ENCODE results near the gene RIMKLA.

Gene RIMKLA

GRCh38 chr1:42380586-42381279 is at the start of gene RIMKLA:
TSS of gene RIMKLA (plus strand) at chr1:42380792. CDS start at chr1:42380935, 143 bp downstream.
- H3K36me3 Mint-ChIP-seq: no peaks in the 10 kb centered on the region
- H3K27me3 Mint-ChIP-seq: peaks cover 30% of the 10 kb centered on the region
- H3K4me3 Mint-ChIP-seq: peak within 1 kb of the TSS; percentile 82
- H3K4me1 Mint-ChIP-seq (ENCODE audit: low read depth): peaks cover 4% of the 10 kb centered on the region
- H3K27ac Mint-ChIP-seq: no peak within 1 kb of the TSS
- H3K9me3 Mint-ChIP-seq (ENCODE audit: low read depth): no peaks in the 10 kb centered on the region

- no peaks in the 10 kb centered on the region for H3K27me3 Mint-ChIP-seq
- peaks cover 3% of the 10 kb centered on the region for H3K36me3 Mint-ChIP-seq
- H3K9me3 Mint-ChIP-seq (ENCODE audit: low read depth): no peaks in the 10 kb centered on the region
- H3K4me3 Mint-ChIP-seq: peak overlapping the region; percentile 95
- peak overlapping the region; percentile 28 for H3K27ac Mint-ChIP-seq
- peaks cover 65% of the 10 kb centered on the region for H3K4me1 Mint-ChIP-seq (ENCODE audit: low read depth)
Observed at GRCh38 chr1:42332877-42333276, 47.7 kb upstream of the RIMKLA start.

- H3K27ac Mint-ChIP-seq: peak overlapping the region; percentile 90
- H3K4me1 Mint-ChIP-seq (ENCODE audit: low read depth): peaks cover 58% of the 10 kb centered on the region
- H3K36me3 Mint-ChIP-seq: peaks cover 3% of the 10 kb centered on the region
- H3K9me3 Mint-ChIP-seq (ENCODE audit: low read depth): no peaks in the 10 kb centered on the region
- no peaks in the 10 kb centered on the region for H3K27me3 Mint-ChIP-seq
- peak overlapping the region; percentile 95 for H3K4me3 Mint-ChIP-seq
Observed at GRCh38 chr1:42333662-42334239, 46.8 kb upstream of the RIMKLA start.

GRCh38 chr1:42334240-42335049 is 46.1 kb upstream of the RIMKLA start:
- Mint-ChIP-seq H3K9me3 (ENCODE audit: low read depth) (no peaks in the 10 kb centered on the region), H3K4me1 (ENCODE audit: low read depth) (peaks cover 51% of the 10 kb centered on the region), H3K4me3 (peak overlapping the region; percentile 95), H3K36me3 (peaks cover 3% of the 10 kb centered on the region), H3K27ac (peak overlapping the region; percentile 90), H3K27me3 (no peaks in the 10 kb centered on the region)

GRCh38 chr1:42335050-42335808 is 45.4 kb upstream of the RIMKLA start, which contains the start of gene FOXJ3:
TSS of gene FOXJ3 (minus strand) at chr1:42335235. CDS start at chr1:42311093, 24,142 bp downstream.
- Mint-ChIP-seq H3K9me3 (ENCODE audit: low read depth) (no peaks in the 10 kb centered on the region), H3K27ac (peak within 1 kb of the TSS; percentile 94), H3K27me3 (no peaks in the 10 kb centered on the region), H3K4me1 (ENCODE audit: low read depth) (peaks cover 46% of the 10 kb centered on the region), H3K4me3 (peak within 1 kb of the TSS; percentile 95), H3K36me3 (peaks cover 3% of the 10 kb centered on the region)

GRCh38 chr1:42335809-42336518 is 44.6 kb upstream of the RIMKLA start:
- H3K27ac Mint-ChIP-seq: peak overlapping the region; percentile 94
- peaks cover 3% of the 10 kb centered on the region for H3K36me3 Mint-ChIP-seq
- H3K4me1 Mint-ChIP-seq (ENCODE audit: low read depth): peaks cover 40% of the 10 kb centered on the region
- peak overlapping the region; percentile 92 for H3K4me3 Mint-ChIP-seq
- H3K9me3 Mint-ChIP-seq (ENCODE audit: low read depth): no peaks in the 10 kb centered on the region
- no peaks in the 10 kb centered on the region for H3K27me3 Mint-ChIP-seq

GRCh38 chr1:42336978-42337377 is 43.6 kb upstream of the RIMKLA start:
- H3K27ac Mint-ChIP-seq: peak overlapping the region; percentile 36
- no peaks in the 10 kb centered on the region for H3K27me3 Mint-ChIP-seq
- H3K4me1 Mint-ChIP-seq (ENCODE audit: low read depth): peaks cover 35% of the 10 kb centered on the region
- peaks cover 3% of the 10 kb centered on the region for H3K36me3 Mint-ChIP-seq
- no peaks in the 10 kb centered on the region for H3K9me3 Mint-ChIP-seq (ENCODE audit: low read depth)
- peak overlapping the region; percentile 43 for H3K4me3 Mint-ChIP-seq

- Mint-ChIP-seq H3K9me3 (ENCODE audit: low read depth) (no peaks in the 10 kb centered on the region), H3K27me3 (no peaks in the 10 kb centered on the region), H3K36me3 (no peaks in the 10 kb centered on the region), H3K4me3 (no peak overlapping the region), H3K27ac (no peak overlapping the region), H3K4me1 (ENCODE audit: low read depth) (peaks cover 15% of the 10 kb centered on the region)
Observed at GRCh38 chr1:42340093-42340492, 40.5 kb upstream of the RIMKLA start.

GRCh38 chr1:42340901-42341300 is 39.7 kb upstream of the RIMKLA start:
- no peaks in the 10 kb centered on the region for H3K27me3 Mint-ChIP-seq
- H3K4me1 Mint-ChIP-seq (ENCODE audit: low read depth): peaks cover 12% of the 10 kb centered on the region
- no peaks in the 10 kb centered on the region for H3K9me3 Mint-ChIP-seq (ENCODE audit: low read depth)
- no peak overlapping the region for H3K27ac Mint-ChIP-seq
- H3K36me3 Mint-ChIP-seq: no peaks in the 10 kb centered on the region
- no peak overlapping the region for H3K4me3 Mint-ChIP-seq

- Mint-ChIP-seq H3K9me3 (ENCODE audit: low read depth) (no peaks in the 10 kb centered on the region), H3K27ac (no peak overlapping the region), H3K4me3 (no peak overlapping the region), H3K36me3 (no peaks in the 10 kb centered on the region), H3K27me3 (peaks cover 3% of the 10 kb centered on the region), H3K4me1 (ENCODE audit: low read depth) (peaks cover under 1% of the 10 kb centered on the region)
Observed at GRCh38 chr1:42343049-42343448, 37.5 kb upstream of the RIMKLA start.

- no peak overlapping the region for H3K27ac Mint-ChIP-seq
- H3K27me3 Mint-ChIP-seq: peaks cover 11% of the 10 kb centered on the region
- peaks cover 2% of the 10 kb centered on the region for H3K36me3 Mint-ChIP-seq
- no peak overlapping the region for H3K4me3 Mint-ChIP-seq
- H3K9me3 Mint-ChIP-seq (ENCODE audit: low read depth): no peaks in the 10 kb centered on the region
- no peaks in the 10 kb centered on the region for H3K4me1 Mint-ChIP-seq (ENCODE audit: low read depth)
Observed at GRCh38 chr1:42348498-42348897, 32.1 kb upstream of the RIMKLA start.

GRCh38 chr1:42350086-42350485 is 30.5 kb upstream of the RIMKLA start:
- Mint-ChIP-seq H3K9me3 (ENCODE audit: low read depth) (no peaks in the 10 kb centered on the region), H3K36me3 (peaks cover 2% of the 10 kb centered on the region), H3K4me1 (ENCODE audit: low read depth) (no peaks in the 10 kb centered on the region), H3K27me3 (peaks cover 11% of the 10 kb centered on the region), H3K4me3 (no peak overlapping the region), H3K27ac (no peak overlapping the region)

- peak overlapping the region; percentile 42 for H3K27ac Mint-ChIP-seq
- peaks cover 9% of the 10 kb centered on the region for H3K4me1 Mint-ChIP-seq (ENCODE audit: low read depth)
- H3K9me3 Mint-ChIP-seq (ENCODE audit: low read depth): no peaks in the 10 kb centered on the region
- peaks cover 2% of the 10 kb centered on the region for H3K36me3 Mint-ChIP-seq
- no peak overlapping the region for H3K4me3 Mint-ChIP-seq
- H3K27me3 Mint-ChIP-seq: peaks cover 3% of the 10 kb centered on the region
Observed at GRCh38 chr1:42358791-42359190, 21.8 kb upstream of the RIMKLA start.

GRCh38 chr1:42359466-42359865 is 21.1 kb upstream of the RIMKLA start:
- peak overlapping the region; percentile 3 for H3K4me3 Mint-ChIP-seq
- peaks cover 2% of the 10 kb centered on the region for H3K36me3 Mint-ChIP-seq
- no peaks in the 10 kb centered on the region for H3K9me3 Mint-ChIP-seq (ENCODE audit: low read depth)
- H3K4me1 Mint-ChIP-seq (ENCODE audit: low read depth): peaks cover 9% of the 10 kb centered on the region
- H3K27ac Mint-ChIP-seq: peak overlapping the region; percentile 34
- H3K27me3 Mint-ChIP-seq: peaks cover 3% of the 10 kb centered on the region

Data from activated naive CD8-positive, alpha-beta T cell (primary cell).